T-helper 17 cell (primary cell): Measurements from ENCODE around the gene PTPRR. TPM values are rescaled to one million over a fixed set of nuclear protein-coding genes. Genes with fewer than 3 reads are reported as not detected.
"Not testable (repeated sequence)": the region's sequence is repeated elsewhere in the genome, so short reads cannot be mapped to it uniquely, and the experiment has no call there.

Experiments
- ATAC-seq: fragments of 150-1000 bp; cut with Tn5 transposase; 2 replicates; pipeline ENCODE4 v1.10.0; 2021; ENCODE audit warnings: mild to moderate bottlenecking, moderate library complexity
- DNase-seq, 3 donors: peaks; one replicate each; pipeline versions ENCODE4 v3.0.0 to v3.0.0-alpha.2; 2020 to 2021
- H3K9me3 ChIP-seq: one replicate; pipeline ENCODE4 v1.7.0; 2013; ENCODE audit warnings: low read length, mild to moderate bottlenecking; ENCODE audit not compliant: control insufficient read depth, poor library complexity, severe bottlenecking
- H3K27ac Mint-ChIP-seq: one replicate; pipeline ENCODE4 v1.8.0; 2022; ENCODE audit warnings: mild to moderate bottlenecking, moderate library complexity, mixed read lengths
- H3K27me3 Mint-ChIP-seq: one replicate; pipeline ENCODE4 v1.8.0; 2022; ENCODE audit warnings: mixed read lengths
- H3K36me3 Mint-ChIP-seq: one replicate; pipeline ENCODE4 v1.8.0; 2022; ENCODE audit warnings: low read depth, mixed read lengths
- H3K4me1 Mint-ChIP-seq: one replicate; pipeline ENCODE4 v1.8.0; 2022; ENCODE audit warnings: mild to moderate bottlenecking, mixed read lengths
- H3K4me3 Mint-ChIP-seq: one replicate; pipeline ENCODE4 v1.8.0; 2022; ENCODE audit warnings: mild to moderate bottlenecking, moderate library complexity, mixed read lengths
- total RNA-seq, 4 donors: library from RNA in 2 of 4; stranded (reverse) in 2 of 4; gene quantifications; one replicate each; pipeline ENCODE4 v1.2.3 and lab custom pipeline; 2022 to 2026

PTPRR gene
- total RNA-seq, 2 donors from 2014 or later: not detected

- H3K27ac Mint-ChIP-seq, ATAC-seq, DNase-seq, H3K36me3 Mint-ChIP-seq, H3K4me3 Mint-ChIP-seq, H3K4me1 Mint-ChIP-seq, H3K9me3 ChIP-seq: not testable (repeated sequence)
- peaks cover 34% of the 10 kb centered on the region for H3K27me3 Mint-ChIP-seq
These were observed 185.3 kb downstream of the PTPRR start for GRCh38 chr12:70735197-70735596.

GRCh38 chr12:70733385-70733784, 187.2 kb downstream of the PTPRR start:
- Mint-ChIP-seq H3K27ac (no peak overlapping the region), H3K27me3 (peaks cover 26% of the 10 kb centered on the region), H3K36me3 (no peaks in the 10 kb centered on the region), H3K4me3 (no peak overlapping the region), H3K4me1 (peaks cover 4% of the 10 kb centered on the region)
- no peaks in the 10 kb centered on the region for H3K9me3 ChIP-seq
- DNase-seq (no peak), ATAC-seq (peak; percentile 73)

GRCh38 chr12:70732287-70732686, 188.3 kb downstream of the PTPRR start:
- DNase-seq: no peak
- no peaks in the 10 kb centered on the region for H3K9me3 ChIP-seq
- H3K36me3 Mint-ChIP-seq: no peaks in the 10 kb centered on the region
- ATAC-seq: no peak
- H3K4me3 Mint-ChIP-seq: no peak overlapping the region
- H3K27me3 Mint-ChIP-seq: peaks cover 21% of the 10 kb centered on the region
- no peak overlapping the region for H3K27ac Mint-ChIP-seq
- peaks cover 4% of the 10 kb centered on the region for H3K4me1 Mint-ChIP-seq

- peaks cover 4% of the 10 kb centered on the region for H3K4me1 Mint-ChIP-seq
- DNase-seq: no peak
These were observed 189.8 kb downstream of the PTPRR start for GRCh38 chr12:70730675-70731180.

GRCh38 chr12:70724444-70724843, 196.1 kb downstream of the PTPRR start:
- H3K36me3 Mint-ChIP-seq: no peaks in the 10 kb centered on the region
- peaks cover 4% of the 10 kb centered on the region for H3K9me3 ChIP-seq
- H3K27ac Mint-ChIP-seq: no peak overlapping the region
- peaks cover 10% of the 10 kb centered on the region for H3K4me1 Mint-ChIP-seq
- ATAC-seq (no peak), DNase-seq (no peak)
- no peak overlapping the region for H3K4me3 Mint-ChIP-seq
- H3K27me3 Mint-ChIP-seq: no peaks in the 10 kb centered on the region

More at GRCh38 chr12:70730675-70731180, 189.8 kb downstream of the PTPRR start:
- peaks cover 6% of the 10 kb centered on the region for H3K27me3 Mint-ChIP-seq
- H3K9me3 ChIP-seq: no peaks in the 10 kb centered on the region
- no peak overlapping the region for H3K27ac Mint-ChIP-seq
- no peak overlapping the region for H3K4me3 Mint-ChIP-seq
- ATAC-seq: no peak
- H3K36me3 Mint-ChIP-seq: no peaks in the 10 kb centered on the region

- Mint-ChIP-seq H3K4me3 (peak overlapping the region; percentile 9), H3K4me1 (peaks cover 10% of the 10 kb centered on the region), H3K36me3 (no peaks in the 10 kb centered on the region), H3K27me3 (peaks cover 4% of the 10 kb centered on the region), H3K27ac (peak overlapping the region; percentile 4)
- DNase-seq (no peak), ATAC-seq (peak; percentile 47)
- peaks cover 4% of the 10 kb centered on the region for H3K9me3 ChIP-seq
These were observed 197.8 kb downstream of the PTPRR start for GRCh38 chr12:70722584-70723343.

GRCh38 chr12:70721656-70722357, 198.7 kb downstream of the PTPRR start:
- H3K27ac Mint-ChIP-seq: peak overlapping the region; percentile 4
- no peak overlapping the region for H3K4me3 Mint-ChIP-seq
- peaks cover 4% of the 10 kb centered on the region for H3K27me3 Mint-ChIP-seq
- H3K4me1 Mint-ChIP-seq: peaks cover 10% of the 10 kb centered on the region
- peaks cover 4% of the 10 kb centered on the region for H3K9me3 ChIP-seq
- DNase-seq: no peak
- no peaks in the 10 kb centered on the region for H3K36me3 Mint-ChIP-seq
- ATAC-seq: no peak

- H3K27me3 Mint-ChIP-seq: peaks cover 4% of the 10 kb centered on the region
- ATAC-seq (no peak), DNase-seq (no peak)
- H3K9me3 ChIP-seq: peaks cover 4% of the 10 kb centered on the region
- H3K4me3 Mint-ChIP-seq: no peak overlapping the region
- peaks cover 10% of the 10 kb centered on the region for H3K4me1 Mint-ChIP-seq
- H3K36me3 Mint-ChIP-seq: no peaks in the 10 kb centered on the region
- H3K27ac Mint-ChIP-seq: peak overlapping the region; percentile 21
These were observed 199.3 kb downstream of the PTPRR start for GRCh38 chr12:70721216-70721615.

- Mint-ChIP-seq H3K27ac (no peak overlapping the region), H3K4me1 (peaks cover 10% of the 10 kb centered on the region), H3K27me3 (peaks cover 15% of the 10 kb centered on the region), H3K36me3 (no peaks in the 10 kb centered on the region), H3K4me3 (peak overlapping the region; percentile 80)
- DNase-seq (no peak), ATAC-seq (peak; percentile 60)
- H3K9me3 ChIP-seq: peaks cover 4% of the 10 kb centered on the region
These were observed 200.7 kb downstream of the PTPRR start for GRCh38 chr12:70719672-70720420.

- no peaks in the 10 kb centered on the region for H3K36me3 Mint-ChIP-seq
- H3K9me3 ChIP-seq: no peaks in the 10 kb centered on the region
- H3K27ac Mint-ChIP-seq: no peak overlapping the region
- H3K4me3 Mint-ChIP-seq: no peak overlapping the region
- DNase-seq (no peak), ATAC-seq (no peak)
- H3K27me3 Mint-ChIP-seq: peaks cover 15% of the 10 kb centered on the region
- H3K4me1 Mint-ChIP-seq: peaks cover 10% of the 10 kb centered on the region
These were observed 201.5 kb downstream of the PTPRR start for GRCh38 chr12:70719071-70719470.

- Mint-ChIP-seq H3K27me3 (peaks cover 16% of the 10 kb centered on the region), H3K4me3 (no peak overlapping the region), H3K27ac (no peak overlapping the region), H3K4me1 (no peaks in the 10 kb centered on the region), H3K36me3 (no peaks in the 10 kb centered on the region)
- no peak for ATAC-seq
- DNase-seq: no peak
- H3K9me3 ChIP-seq: no peaks in the 10 kb centered on the region
These were observed 208.7 kb downstream of the PTPRR start for GRCh38 chr12:70711831-70712230.

GRCh38 chr12:70709022-70709421, 211.5 kb downstream of the PTPRR start:
- H3K9me3 ChIP-seq: no peaks in the 10 kb centered on the region
- DNase-seq (no peak), ATAC-seq (no peak)
- H3K4me3 Mint-ChIP-seq: no peak overlapping the region
- H3K27me3 Mint-ChIP-seq: peaks cover 18% of the 10 kb centered on the region
- no peak overlapping the region for H3K27ac Mint-ChIP-seq
- H3K36me3 Mint-ChIP-seq: no peaks in the 10 kb centered on the region
- H3K4me1 Mint-ChIP-seq: no peaks in the 10 kb centered on the region

GRCh38 chr12:70706611-70707010, 213.9 kb downstream of the PTPRR start:
- H3K9me3 ChIP-seq: no peaks in the 10 kb centered on the region
- ATAC-seq: no peak

More at GRCh38 chr12:70706611-70707010, 213.9 kb downstream of the PTPRR start:
- no peak for DNase-seq
- Mint-ChIP-seq H3K27ac (no peak overlapping the region), H3K27me3 (peaks cover 26% of the 10 kb centered on the region), H3K36me3 (no peaks in the 10 kb centered on the region), H3K4me1 (no peaks in the 10 kb centered on the region), H3K4me3 (no peak overlapping the region)
